Activated T-helper 1 cell treated with Interleukin-2 at 50 U/mL for 16 hours (primary cell): ENCODE data around the gene SYNE2.

Experiments
- DNase-seq: peaks from one replicate; pipeline ENCODE4 v3.0.0-alpha.2; 2020; ENCODE audit warnings: low read depth

The SYNE2 gene

DNA sequence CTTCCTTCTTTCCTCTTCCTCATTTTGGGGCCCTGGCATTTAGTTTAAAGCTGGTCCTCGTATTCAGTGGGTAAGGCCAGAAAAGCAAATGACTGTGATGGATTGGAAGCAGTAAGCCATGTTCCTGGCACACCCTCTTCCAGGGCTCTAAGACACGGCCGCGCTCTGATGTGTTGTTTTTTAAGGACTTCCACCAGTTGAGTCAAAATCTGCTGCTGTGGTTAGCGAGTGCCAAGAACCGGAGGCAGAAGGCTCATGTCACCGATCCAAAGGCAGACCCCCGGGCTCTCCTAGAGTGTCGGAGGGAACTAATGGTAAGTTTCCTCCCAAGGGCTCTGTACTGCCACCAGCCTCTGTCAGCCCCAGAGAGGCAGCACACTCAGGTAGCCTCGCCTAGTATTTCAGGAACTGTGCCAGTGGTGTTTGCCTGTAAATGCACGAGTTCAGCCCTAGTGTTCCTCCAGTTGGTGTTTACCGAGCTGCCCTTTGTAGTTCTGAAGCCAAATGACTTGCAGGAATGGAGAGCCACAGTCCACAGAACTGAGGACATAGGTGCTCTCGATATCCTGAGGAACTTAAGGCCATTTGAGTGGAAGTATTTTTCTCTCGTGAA, 368.7 kb downstream of the SYNE2 start:
- DNase-seq = no peak

GRCh38 chr14:64225151-64225757, 372.4 kb downstream of the SYNE2 start:
- DNase-seq = no peak

DNA sequence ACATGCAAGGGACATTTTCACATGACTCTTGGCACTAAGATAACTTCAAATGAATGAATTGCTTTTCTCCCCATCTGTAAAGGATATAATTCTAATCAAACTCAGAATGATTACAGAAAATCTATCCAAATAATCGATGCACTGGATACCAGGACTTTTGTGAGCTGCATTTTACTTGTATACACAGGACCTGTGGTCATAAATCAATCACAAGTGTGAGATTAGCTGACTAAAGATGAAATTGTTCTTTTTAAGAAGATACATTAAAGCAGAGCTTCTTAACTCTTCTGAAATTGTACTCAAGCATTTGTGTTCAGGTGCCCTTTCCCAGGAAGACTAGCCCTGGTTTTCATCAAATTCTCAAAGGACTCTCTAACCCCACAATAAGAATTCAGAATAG, 375.1 kb downstream of the SYNE2 start:
- DNase-seq = no peak

DNA sequence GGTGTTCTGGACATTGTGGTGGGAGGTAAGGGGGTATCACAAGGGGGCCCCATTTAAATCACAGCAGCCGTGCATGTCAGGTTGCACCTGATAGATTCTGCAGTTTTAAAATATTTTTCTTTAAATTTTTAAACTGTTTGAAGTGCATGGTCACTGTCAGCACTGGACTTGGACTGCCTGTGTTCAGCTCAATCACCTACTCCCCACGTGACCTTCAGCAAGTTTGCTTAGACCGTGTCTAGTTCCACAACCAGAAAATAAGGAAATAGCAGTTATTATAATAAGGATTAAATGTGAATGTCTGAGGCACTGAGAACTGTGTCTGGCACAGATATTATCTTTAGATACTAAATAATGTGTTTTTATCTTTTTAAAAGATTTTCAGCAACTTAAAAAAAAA, 376.7 kb downstream of the SYNE2 start:
- no peak for DNase-seq

- no peak for DNase-seq
Observed at GRCh38 chr14:64232095-64232838, 379.5 kb downstream of the SYNE2 start.

GRCh38 chr14:64232944-64233343, 380.1 kb downstream of the SYNE2 start:
- no peak for DNase-seq

GRCh38 chr14:64233531-64234190, 380.9 kb downstream of the SYNE2 start:
- no peak for DNase-seq

GRCh38 chr14:64234877-64235651, 382.3 kb downstream of the SYNE2 start:
- DNase-seq = no peak

GRCh38 chr14:64235652-64236640, 383.1 kb downstream of the SYNE2 start:
- no peak for DNase-seq

DNA sequence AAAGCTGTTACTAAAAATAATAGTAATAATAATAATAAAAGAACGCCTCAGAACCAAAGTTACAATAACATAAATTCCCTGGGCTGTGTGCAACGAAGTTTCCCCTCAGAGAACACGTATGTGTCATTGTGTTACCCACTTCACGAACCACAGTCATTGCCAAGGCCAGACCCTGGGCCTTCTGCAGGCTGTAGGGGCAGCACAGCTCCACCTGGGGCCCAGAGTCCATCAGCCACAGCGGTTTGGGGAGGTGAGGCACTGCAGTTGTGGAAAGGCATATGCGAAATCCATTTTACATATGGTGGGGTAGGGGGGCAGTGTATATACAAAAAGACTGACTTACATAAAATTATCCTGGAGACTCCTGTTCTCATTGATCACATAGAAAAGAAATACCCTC, 385.2 kb downstream of the SYNE2 start:
- no peak for DNase-seq

DNA sequence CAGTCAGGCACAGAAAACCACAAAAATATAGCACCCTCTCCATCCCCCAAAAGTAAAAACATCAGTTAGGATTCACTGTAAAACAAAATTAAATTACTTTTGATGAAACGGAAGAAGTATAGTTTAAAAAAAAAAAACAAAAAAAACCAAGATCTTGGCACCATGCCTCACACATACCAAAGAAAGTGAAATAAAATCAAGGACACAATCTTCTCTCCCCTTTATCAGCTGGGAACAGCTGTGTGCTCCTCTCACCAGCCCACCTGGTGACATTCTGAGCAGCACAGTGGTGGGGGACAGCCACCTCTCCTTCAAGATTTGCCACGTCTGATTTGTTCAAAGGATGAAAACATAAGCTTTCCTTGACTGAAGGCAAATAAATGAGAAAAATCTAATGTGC, 385.8 kb downstream of the SYNE2 start:
- DNase-seq = no peak

DNA sequence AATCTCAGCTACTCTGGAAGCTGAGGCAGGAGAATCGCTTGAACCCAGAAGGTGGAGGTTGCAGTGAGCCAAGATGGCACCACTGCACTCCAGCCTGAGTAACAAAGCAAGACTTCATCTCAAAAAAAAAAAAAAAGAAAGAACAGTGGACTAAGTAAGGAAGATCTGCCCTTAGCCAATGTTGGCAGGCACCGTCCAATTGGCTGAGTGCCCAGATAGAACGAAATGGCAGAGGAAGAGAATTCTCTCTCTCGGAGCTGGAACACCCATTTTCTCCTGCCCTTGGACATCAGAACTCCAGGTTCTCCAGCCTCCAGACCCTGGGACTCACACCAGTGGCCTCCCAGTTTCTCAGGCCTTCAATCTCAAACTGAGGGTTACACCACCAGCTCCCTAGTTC, 391.5 kb downstream of the SYNE2 start:
- DNase-seq = no peak

GRCh38 chr14:64245491-64245890, 392.7 kb downstream of the SYNE2 start:
- no peak for DNase-seq

- DNase-seq = no peak
Observed at GRCh38 chr14:64246688-64247087, 393.9 kb downstream of the SYNE2 start.

GRCh38 chr14:64247195-64247594, 394.4 kb downstream of the SYNE2 start:
- no peak for DNase-seq

DNA sequence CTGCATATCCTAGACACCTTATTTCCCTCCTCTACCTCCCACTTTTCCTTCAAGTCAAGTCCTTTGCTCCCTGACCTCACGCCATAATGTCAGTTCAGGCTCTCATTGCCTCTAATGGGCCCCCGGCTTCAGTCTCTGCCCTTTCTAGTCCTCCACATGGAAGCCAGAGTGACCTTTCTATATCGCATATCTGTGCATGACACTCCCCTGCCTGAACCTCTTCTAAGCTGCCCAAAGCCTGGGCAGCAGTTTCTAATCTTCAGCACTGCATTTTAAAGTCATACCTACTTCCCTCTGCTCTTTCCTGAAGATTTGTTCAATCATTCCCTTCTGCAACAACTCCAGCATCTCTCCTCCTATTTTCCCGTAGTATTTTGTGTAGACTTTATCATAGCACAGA, 395.9 kb downstream of the SYNE2 start:
- DNase-seq = no peak

GRCh38 chr14:64249363-64249762, 396.6 kb downstream of the SYNE2 start:
- no peak for DNase-seq

DNA sequence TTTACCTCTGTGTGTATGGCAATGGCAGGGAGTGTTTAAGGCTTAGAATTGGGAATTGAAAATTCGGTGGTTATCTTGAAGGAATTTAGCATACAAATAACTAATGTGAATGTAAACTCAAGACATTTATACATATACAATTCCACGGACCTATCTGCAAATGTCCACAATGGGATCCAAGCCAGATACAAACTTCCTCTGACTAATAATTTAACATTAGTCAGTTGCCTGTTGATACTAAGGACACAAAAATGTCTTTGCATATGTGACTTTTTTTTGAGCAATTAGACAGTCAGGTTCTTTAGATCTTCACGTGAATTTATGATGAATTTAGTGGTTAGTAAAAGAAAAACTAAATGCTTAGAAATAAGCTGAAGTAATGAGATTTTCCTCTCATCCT, 400.9 kb downstream of the SYNE2 start:
- no peak for DNase-seq

GRCh38 chr14:64255756-64256155, 403.0 kb downstream of the SYNE2 start:
- no peak for DNase-seq

DNA sequence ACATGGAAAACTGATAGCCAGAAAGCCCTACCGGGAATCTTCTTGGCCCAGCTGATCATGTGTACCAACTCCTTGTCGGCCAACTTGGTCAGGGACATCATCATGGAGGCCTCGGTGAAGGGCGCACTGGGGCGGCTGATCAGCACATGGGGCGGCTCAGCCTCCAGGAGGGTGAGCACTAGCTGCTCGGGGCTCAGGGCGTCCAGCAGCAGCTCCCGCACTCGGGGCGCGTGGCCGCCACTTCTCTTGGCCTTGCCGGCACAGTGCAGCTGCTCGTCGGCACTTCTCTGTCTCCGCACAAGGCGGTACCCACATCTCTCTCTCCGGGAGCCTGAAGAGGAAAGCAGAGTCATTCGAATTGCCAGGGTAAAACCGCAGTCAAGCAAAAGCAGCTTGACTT, 407.6 kb downstream of the SYNE2 start:
- DNase-seq = no peak

DNA sequence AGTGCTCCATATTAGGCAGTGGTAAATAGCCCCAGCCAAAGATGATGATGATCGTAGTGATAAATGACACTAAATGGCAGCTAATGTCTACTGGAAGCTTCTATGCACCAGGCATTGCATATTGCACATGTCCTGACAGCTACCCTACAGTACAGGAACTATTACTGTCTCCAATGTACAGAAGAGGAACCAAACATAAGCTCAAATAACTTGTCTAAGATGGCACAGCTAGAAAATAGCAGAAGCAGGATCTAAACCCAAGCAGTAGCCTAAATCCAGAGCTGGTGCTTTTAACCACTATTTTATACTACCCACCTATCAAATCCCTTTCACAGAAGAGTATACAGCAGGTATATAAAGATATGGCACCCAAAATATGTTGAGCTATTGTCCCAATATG, 412.4 kb downstream of the SYNE2 start:
- no peak for DNase-seq
